ENCODE measurements around the gene GORAB. TPM values are rescaled to one million over a fixed set of nuclear protein-coding genes. Genes with fewer than 3 reads are reported as not detected.

The GORAB gene
- total and polyA plus RNA-seq, 2 of the 4 experiments (the other 2 are of a cell fraction) = 11.3 to 14.0 TPM

- intact Hi-C loops (cut with micrococcal nuclease) = no loop called here
- Histone ChIP-seq H3K18ac (ENCODE audit: low read depth, low read length) (no peak overlapping the region), H3K4me2 (ENCODE audit: low read depth, low read length) (no peak overlapping the region), H4K8ac (ENCODE audit: low read depth in 2 of 2, low read length in 2 of 2) (no peak overlapping the region), H3K4me3 (ENCODE audit: insufficient read depth, low read depth, low read length) (no peak overlapping the region), H4K20me1 (ENCODE audit: insufficient read depth, low read length) (no peaks in the 10 kb centered on the region), H4K5ac (ENCODE audit: low read depth, low read length) (no peak overlapping the region), H2BK20ac (ENCODE audit: low read depth, low read length) (no peak overlapping the region), H3K79me1 (ENCODE audit: low read depth in 1 of 2, low read length in 2 of 2) (no peaks in the 10 kb centered on the region), H2BK15ac (ENCODE audit: low read depth, low read length) (no peak overlapping the region), H3K4ac (ENCODE audit: low read depth, low read length) (no peak overlapping the region), H2AK5ac (ENCODE audit: low read depth, low read length) (no peak overlapping the region), H3K4me1 (ENCODE audit: control insufficient read depth, insufficient read depth, low read length) (0 out of 2 replicates have a peak, but pooled peaks cover 3% of the 10 kb centered on the region), H2BK120ac (ENCODE audit: low read depth, low read length) (no peak overlapping the region), H3K23ac (ENCODE audit: low read depth, low read length) (no peak overlapping the region), H4K91ac (ENCODE audit: insufficient read depth, low read depth, low read length) (no peak overlapping the region), H2AFZ (replicated peaks; ENCODE audit: low read length, poor library complexity) (no peak overlapping the region), H3K36me3 (ENCODE audit: control insufficient read depth, insufficient read depth, low read length) (no peaks in the 10 kb centered on the region), H3K9ac (ENCODE audit: low read depth, low read length) (no peak overlapping the region), H3K56ac (ENCODE audit: extremely low read depth, insufficient read depth, low read length) (no peak overlapping the region), H3K27me3 (ENCODE audit: control insufficient read depth, insufficient read depth, low read length) (no peaks in the 10 kb centered on the region; the same call in 1 of the 2 replicates), H3K27ac (ENCODE audit: insufficient read depth, low read length) (no peak overlapping the region), H2BK5ac (ENCODE audit: low read depth, low read length, poor library complexity, severe bottlenecking) (no peak overlapping the region), H3K9me1 (ENCODE audit: insufficient read depth, low read length) (no peaks in the 10 kb centered on the region), H2AK9ac (replicated peaks; ENCODE audit: low read depth, low read length, poor library complexity) (no peak overlapping the region), H3K9me3 (ENCODE audit: control insufficient read depth, insufficient read depth, low read length) (peaks cover 3% of the 10 kb centered on the region; the same call in 1 of the 2 replicates), H3K14ac (replicated peaks; ENCODE audit: low read depth, low read length) (no peak overlapping the region)
- CTCF ChIA-PET = interaction anchor here (0.6 to 0.7 kb wide), 2 partner anchors 18 to 1337 kb away, joined by 3 to 4 read pairs; no protein-coding TSS in a partner anchor
- no TSS peak for BruUV-seq (replicated peaks)
- WGBS, 2 experiments (ENCODE audit: extremely low coverage in 2 of 2, insufficient read length in 1 of 2) = 40% methylated on average over 1 of the region's 2 CpGs; no CpG with 5 or more reads in 1 of the 2 experiments
- dilution Hi-C loops (cut with HindIII; ENCODE audit: low sequenced_read_pairs, unreplicated experiment) = no loop called here
- in situ Hi-C loops (cut with MboI; ENCODE audit: low sequenced_read_pairs) = no loop called here
- DNase-seq (no peak), ATAC-seq (ENCODE audit: low read depth) (no peak)
- POLR2A ChIA-PET (ENCODE audit: unreplicated experiment) = no interaction called here
- no peak for TF ChIP-seq CEBPB (IDR thresholded peaks at IDR 0.05; ENCODE audit: low read depth, low read length)
- no peak for TF ChIP-seq MXI1 (IDR thresholded peaks at IDR 0.05; ENCODE audit: borderline replicate concordance, low read depth, low read length)
- TF ChIP-seq POLR2A (IDR thresholded peaks at IDR 0.05; ENCODE audit: low read depth, low read length) = no peak
- TF ChIP-seq MAFK (IDR thresholded peaks at IDR 0.05; ENCODE audit: low read depth, low read length) = no peak
These were observed 60.7 kb downstream of the GORAB start for GRCh38 chr1:170592591-170593111.
